GM19351 (cell line): ENCODE data around the gene CELF1.

Experiments used
- ATAC-seq: cut with Tn5 transposase; IDR thresholded peaks from one replicate; pipeline ENCODE4 v1.9.1; 2021; ENCODE audit warnings: mild to moderate bottlenecking, moderate library complexity; ENCODE audit not compliant: unreplicated experiment

CELF1 gene

DNA sequence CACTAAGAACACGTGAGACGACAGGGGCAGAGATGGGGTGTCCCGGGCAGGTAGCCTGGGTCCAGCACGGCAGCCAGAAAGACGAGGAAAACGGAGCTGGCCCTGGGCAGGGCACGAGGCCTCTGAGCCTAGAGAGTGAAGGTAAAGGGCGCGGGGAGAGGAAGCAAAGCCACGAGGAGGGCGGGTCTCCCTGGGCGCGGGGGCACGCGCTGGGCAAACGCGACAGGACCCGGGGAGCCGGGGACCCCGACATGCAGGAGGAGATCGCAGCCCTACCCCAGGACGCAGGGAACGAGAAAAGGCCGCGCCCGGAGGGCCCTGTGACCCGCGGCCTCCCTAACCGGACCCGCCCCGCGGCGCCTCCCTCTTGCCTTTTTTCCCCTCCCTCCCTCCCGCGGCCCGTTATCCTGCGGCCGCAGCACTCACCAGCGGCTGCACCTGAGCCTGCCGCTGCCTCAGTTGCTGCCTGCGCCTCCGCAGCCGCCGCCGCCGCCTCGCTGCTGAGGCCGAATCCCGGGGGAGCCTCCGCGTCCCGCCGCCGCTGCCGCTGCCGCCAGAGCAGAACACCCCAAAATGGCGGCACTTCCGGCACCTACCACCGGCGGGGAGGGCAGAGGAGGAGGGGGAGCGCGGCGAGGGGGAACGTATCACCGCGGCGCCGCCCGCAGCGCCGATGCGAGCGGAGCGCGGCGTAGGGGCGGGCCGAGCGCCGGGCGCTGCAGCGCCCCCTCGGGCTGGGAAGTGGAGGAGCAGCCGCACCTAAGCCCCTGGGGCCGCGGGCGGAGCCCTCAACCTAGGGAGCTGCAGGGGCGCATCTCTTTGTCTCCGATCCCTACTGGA lies at the start of gene CELF1:
TSS of gene CELF1 (minus strand) at position 567 of the 840 bp plus-strand sequence. CDS start 53,609 bp downstream, outside the sequence.
- peak; percentile 86 for ATAC-seq

DNA sequence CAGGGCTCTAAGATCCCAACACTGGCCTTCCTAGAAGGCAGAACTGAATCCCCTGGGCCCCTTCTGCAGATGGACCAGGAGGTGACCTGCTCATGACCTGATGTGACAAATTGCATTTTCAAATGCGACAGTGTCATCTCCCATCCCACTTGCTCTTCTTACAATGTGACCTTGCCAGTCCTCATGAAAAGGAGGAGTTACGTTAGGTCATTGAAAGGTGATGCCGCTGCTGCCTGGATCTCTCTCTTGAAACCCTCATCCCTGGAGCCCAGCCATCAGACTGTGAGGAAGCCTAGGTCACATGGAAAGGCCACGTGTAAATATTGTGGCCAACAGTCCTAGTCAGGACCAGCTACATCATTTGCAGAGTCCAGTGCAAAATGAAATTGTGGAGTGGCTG lies 47.0 kb upstream of the CELF1 start:
- no peak for ATAC-seq

DNA sequence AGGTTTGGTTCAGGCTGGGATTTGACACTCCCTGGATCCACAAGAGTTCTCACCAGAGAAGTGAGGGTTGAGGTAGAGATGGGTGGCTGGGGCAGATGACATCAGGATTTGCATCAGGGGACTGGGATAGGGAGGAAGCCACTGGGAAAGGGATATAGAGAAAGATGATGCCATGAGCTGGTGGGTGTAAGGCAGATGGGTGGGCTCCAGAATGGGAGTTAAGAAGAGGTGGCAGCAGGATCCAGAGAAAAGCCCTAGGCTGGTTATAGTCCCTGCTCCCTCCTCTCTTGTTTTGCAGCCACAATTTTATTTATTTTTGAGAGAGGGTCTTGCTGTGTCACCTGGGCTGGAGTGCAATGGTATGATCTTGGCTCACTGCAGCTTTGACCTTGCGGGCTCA lies 43.0 kb upstream of the CELF1 start:
- ATAC-seq, result no peak

DNA sequence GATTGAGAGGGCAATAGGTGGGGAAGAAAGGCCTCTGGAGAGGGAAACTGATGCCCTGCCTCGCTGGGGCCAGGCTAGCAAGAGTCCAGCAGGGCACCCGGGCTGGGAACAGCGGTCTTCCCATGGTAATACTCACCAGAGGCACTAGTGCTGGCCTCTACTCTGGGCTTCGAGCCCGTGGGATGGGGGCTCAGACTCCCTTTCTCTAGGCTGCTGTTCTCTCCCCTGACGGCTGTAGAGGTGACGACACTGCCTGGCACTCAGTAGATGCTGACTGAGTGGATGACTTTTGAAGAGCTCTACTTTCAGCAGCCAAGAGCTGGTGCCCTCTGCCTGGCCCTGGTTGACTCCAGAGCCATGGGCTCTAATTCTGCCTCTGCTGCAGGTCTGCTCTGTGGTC lies 42.1 kb upstream of the CELF1 start:
- ATAC-seq, result no peak

DNA sequence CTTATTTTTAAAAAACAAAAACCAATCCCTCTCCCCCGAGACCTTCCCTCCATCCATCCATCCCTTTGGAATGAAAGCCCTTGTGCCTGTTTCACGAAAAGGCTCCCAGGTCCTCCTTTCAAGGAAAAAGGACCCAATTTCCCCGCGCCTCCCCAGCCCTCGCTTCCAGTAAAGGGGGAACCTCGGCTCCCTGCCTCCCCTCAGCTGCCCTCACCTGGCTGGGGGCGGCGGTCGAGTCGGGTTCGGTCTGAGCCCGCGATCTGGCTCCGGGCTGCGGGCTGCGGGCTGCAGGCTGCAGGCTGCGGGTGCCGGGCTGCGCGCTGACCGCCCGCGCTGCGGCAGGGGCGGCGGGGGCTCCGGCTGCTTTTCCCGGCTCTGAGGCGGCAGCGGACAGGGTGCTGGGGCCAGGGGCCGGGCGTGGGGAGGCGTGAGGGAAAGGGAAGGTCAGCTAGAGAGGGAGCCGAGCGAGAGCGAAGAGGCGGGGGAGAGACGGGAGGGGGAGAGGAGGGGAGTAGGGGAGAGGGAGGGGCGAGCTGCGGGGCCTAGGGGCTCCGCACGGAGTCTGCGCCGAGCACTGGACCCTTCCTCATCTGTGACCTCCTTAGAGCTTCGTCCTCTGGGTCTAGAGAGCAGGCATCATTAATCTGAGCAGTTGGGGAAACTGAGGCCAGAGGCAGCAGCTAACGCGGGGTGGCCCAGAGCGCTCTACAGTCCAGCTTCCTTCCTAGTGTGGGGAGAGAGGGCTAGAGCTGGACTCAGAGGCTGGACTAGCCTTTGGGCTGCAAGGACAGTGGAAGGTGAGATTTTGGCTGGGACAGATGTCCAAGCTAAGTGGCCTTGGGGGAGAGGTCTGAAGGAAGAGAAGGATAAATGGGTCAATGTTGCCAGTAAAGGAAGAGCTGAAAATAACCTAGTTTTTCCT lies 41.3 kb upstream of the CELF1 start, which contains the start of gene C1QTNF4:
TSS of gene C1QTNF4 (minus strand) at position 478 of the 922 bp plus-strand sequence. CDS start 3,601 bp downstream, outside the sequence.
- no peak for ATAC-seq

DNA sequence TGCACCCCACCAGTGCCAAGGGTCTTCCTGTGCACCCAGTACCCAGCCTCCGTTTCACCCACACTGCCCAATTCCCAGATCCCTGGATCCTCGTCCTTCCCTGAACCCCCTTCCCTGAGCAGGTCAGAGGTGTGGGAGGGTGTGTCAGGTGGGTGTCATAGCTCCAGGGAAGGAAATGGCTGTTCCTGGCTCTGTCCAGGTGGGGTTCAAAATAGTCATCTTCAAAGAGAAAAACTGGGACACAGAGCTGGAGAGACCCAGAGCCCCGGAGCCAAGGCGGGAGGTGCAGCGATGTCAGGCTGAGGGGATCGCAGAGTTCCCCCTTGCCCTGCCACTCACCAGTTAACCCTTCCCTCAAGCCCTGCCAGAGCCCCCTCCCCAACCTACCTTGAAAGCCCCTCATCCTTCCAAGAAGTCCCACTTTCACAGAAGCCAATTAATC lies 40.6 kb upstream of the CELF1 start:
- ATAC-seq, result no peak

DNA sequence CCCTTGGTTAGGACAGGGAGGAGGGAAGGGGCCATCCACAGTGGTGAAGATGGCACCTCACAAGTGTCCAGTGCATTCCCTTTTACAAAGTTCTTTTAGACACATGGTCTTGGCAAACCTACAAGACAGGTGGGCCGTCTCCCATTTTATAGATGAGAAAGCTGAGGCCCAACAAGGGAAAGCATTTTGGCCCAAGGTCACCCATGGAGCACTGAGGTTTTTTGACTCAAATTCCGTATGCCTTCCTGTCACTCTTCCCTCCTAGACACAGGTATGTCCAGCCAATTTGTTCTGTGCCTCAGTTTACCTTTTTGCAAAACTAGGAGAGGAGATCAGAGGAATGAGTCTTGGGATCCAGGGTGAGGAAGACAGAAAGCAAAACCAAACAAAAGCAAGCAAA lies 40.0 kb upstream of the CELF1 start:
- ATAC-seq, result no peak

DNA sequence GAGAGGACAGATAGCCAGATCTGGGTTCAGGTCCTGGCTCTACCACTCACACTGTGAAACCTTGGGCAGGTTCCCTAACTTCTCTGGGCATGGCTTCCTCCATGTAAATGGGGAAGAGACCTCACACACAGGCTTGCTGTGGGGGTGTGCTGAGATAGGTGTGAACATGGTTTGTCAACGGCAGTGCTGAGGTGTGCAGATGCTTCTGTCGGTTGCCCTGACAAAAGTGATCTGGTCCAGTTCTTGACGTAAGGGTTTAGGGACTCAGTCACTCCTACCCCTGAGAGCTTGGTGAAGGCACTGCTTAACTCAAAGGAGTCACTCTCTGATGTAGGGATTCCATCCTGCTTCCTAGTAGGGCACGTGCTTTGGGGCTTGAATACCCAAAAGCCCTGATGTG lies 39.3 kb upstream of the CELF1 start:
- ATAC-seq, result no peak

DNA sequence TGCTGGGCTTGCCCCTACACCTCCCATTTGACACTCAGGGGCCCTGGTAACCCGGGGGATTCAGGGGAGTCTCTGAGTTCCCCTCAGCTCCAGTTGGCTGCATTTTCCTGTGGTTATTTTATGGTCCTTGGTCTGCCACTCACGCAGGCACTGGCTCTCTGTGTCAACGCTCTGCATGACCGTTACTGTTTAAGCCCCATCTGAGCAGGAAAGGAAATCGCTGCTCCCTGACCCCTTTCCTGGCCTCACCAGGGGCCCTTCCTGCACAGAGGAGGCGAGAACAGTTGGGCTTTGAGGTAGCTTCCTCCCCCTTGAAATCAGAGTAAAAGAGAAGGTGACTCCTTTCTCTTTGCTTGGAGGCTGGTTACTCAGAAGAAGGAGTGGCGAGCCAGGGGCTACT lies 38.8 kb upstream of the CELF1 start:
- ATAC-seq, result no peak

DNA sequence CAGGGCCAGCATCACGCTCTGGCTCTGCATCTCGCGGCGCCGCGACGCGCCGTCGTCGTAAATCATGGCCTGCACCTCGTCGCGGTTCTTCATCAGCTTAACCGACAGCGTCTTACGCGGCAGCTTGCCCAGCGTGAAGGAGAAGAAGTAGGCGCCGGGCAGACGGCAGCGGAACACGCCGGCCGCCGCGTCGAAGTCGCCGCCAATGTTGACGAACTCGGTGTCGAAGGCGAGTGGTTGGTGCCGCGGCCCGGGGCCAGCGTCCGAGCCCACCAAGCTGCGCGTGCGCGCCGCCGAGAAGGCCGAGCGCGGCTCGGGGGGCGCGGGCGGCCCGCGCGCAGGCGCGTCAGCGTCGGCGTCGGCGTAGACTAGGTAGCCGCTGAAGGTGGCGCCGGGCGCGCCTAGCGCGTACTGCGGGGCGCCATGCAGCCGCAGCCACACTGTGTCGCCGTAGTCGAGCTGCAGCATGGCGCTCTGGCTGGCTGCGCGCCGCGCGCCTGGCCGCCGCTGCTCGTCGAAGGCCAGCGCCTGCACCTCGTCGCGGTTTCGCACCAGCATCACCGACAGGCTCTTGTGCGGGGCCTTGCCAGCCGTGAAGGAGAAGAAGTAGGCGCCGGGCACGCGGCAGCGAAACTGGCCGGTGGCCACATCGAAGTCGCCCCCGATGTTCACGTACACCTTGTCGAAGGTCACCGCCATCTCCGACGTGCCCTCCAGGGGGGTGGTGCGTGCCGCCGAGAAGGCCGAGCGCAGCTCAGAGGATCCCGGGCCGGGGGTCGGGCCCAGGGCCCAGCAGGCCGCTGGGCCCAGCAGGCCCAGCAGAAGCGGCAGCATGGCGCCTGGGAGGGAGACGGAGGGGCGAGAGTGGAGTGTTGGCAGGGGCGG lies 37.3 kb upstream of the CELF1 start:
- ATAC-seq, result no peak

DNA sequence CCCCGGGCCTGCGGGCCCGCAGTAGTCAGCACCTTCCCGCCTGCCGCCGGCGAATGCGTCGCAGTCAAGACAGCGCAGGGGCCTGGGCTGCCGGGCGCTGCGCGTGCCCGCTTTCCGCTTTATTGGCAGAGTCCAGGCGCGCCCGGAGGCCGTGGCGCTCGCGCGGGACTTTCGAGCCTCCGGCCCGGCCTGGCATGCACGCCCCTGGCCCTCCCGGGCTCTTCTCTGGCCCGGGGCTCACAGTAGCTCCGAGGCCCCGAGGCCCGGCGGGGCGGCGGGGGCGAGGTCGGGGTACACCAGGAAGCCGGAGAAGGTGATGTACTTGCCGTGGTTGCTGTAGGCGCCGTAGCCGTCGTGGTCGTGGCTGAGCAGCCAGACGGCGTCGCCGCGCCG lies 36.6 kb upstream of the CELF1 start:
- no peak for ATAC-seq

DNA sequence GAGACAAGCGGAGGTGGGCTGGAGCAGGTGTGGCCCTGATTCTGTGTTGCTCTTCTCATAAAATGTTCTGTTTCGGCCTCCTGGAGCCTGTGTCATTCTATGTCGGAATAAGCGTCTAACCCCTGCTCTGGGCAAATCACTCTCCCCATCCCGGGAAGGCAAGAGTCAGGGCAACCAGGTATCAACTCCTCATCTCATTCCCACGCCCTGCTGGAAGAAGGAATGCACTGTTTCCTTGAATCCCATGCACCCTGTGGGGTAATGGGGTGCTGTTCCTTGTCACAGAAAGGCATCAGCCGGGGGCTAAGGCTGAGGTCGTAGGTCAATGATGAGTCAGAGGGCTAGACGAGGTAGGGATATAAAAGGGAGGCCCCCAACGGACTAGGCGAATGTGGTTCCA lies 36.2 kb upstream of the CELF1 start:
- ATAC-seq, result no peak

DNA sequence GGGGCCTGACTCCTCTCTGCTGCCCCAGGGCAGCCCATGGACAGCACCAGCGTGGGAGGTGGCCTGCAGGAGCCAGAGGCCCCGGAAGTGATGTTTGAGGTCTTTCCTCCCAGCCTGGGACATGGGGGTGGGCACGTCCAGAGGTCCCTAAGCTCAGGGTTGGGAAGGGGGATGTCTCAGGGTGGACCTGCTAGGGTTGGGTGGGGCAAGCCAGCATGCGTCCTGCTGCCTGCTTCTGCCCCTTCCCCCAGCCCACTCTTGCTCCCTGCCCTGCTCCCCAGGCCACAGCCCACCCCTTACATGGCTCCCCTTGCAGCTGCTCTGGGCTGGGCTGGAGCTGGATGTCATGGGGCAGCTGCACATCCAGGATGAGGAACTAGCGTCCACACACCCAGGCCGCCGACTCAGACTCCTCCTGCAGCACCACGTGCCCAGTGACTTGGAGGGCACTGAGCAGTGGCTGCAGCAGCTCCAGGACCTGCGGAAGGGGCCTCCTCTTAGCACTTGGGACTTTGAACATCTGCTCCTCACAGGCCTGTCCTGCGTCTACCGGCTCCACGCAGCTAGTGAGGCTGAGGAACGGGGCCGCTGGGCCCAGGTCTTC lies 34.9 kb upstream of the CELF1 start:
- ATAC-seq, result no peak

DNA sequence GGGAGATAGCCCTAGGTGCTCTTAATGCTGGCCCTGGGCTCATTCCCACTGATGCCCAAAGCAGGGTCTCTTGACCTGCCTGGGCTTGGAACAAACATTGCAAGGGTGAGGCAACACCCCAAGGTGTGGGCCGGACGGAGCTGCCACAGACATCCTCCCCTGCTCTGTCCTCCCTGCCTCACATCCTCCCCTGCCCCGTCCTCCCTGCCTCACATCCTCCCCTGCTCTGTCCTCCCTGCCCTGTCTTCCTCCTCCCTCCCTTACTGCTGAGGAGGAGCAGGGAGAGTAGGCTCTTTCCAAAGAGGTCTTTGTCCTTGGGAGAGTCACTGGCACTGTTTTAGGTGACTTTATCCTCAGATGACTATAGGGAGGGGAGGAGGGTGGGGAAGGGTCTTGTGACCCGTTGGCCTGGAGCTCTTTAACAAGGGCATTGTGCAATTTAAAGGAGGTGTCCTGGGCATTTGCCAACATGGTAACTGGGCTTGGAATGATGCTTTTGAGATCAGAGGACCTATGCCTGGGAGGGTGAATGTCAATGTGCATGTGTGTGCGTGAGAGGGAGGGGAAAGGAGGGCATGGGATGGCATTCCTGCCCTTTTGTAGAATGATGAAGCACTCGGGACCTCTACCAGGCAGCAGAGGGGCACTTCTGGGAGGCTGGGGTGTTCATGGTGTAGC lies 34.2 kb upstream of the CELF1 start:
- no peak for ATAC-seq

DNA sequence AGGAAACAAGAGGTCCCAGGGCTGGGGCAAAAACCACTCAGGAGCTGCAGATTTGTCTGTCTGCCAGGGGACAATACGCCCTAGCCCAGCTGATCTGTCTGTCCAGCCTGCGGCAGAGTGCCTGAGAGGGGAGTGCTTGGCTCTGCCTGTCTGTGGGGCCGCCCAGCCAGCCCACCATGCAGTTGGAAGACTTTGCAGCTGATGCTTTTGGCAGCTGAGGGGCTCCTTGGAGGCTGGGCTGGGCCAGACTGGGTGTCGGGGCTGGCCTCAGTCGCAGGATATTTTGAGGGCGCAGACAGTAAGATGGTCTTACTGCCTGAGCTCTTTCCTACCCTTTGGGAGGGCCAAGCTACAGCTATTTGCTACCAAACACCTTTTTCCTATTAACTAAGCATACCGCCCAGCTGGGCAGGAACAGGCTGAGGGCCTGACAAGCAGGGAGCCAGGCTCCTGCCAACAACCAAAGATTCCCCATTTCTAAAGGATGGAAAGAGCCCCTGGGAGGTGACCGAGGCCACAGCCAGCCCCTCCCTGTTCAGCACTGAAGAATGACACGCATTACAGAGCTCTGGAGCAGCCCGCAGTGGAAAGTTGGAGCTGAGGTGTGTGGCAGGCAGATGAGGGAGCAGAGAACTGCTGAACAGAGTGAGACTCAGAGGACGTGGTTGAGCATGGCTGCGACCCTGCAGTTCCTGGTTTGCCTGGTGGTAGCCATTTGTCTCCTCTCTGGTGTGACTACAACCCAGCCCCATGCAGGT lies 33.3 kb upstream of the CELF1 start, which contains the start of gene FAM180B:
TSS of gene FAM180B (plus strand) at position 581 of the 758 bp plus-strand sequence. CDS start at position 672, 91 bp downstream.
- no peak for ATAC-seq

DNA sequence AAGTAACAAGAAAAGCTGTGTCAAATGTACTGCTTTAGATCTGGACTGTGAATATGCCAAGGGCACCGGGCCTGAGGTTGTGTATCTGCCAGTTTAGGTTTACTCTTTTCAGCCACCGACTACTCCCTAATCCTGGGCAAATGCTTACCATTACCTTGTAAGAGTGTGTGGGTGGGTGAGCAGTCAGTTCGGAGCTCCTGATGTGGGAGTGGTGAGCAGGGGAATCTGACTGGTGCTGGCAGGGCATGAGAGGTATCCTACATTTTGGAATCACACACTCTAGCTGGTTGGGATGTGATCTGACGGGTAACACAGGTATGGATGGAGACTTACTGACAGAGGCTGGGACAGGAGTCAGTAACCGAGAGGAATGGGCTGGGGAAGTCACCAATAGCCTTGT lies 30.9 kb upstream of the CELF1 start:
- no peak for ATAC-seq

DNA sequence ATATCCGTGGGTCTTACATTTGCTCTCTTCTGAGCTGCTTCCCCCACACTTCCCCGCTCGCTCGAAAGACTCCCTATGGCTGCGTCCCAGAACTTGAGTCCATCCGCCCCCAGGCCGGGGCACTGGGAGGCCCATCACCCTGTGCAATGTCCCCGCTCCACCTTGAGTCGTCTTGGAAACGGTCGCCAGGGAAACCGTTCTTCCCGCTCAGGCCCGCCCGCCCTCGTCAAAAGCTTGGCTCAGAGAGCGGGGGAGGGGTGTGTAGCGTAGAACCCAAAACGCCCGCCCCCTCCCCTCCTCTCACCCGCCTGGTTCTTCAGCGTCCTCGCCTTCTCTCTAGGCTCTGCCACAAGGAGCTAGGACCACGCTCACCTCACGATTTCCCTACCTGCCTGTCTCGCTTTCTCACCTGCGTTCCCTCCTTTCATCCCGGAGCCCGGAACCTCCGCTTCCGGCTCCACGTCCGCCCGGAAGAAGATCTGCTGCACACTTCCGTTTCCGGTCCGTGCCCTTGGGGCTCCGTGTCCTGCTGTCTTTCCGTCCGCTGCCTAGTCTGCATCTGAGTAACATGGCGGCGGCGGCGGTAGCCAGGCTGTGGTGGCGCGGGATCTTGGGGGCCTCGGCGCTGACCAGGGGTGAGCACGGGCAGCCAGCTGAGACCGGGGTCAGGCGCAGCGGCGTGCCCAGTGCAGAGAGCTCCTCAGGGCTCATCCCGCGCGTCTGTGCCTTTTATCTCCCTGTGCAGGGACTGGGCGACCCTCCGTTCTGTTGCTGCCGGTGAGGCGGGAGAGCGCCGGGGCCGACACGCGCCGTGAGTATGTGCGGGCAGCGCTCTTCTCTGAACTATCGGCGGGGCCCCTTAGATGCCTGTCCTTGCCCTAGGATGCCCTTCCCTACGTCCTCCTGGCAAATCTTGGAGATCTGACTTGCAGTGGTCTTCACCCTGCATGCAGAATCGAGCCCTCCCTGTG lies 25.9 kb upstream of the CELF1 start, which contains the start of the genes KBTBD4 and NDUFS3:
TSS of gene KBTBD4 (minus strand) at position 447 of the 971 bp plus-strand sequence. CDS start at position 428, 19 bp downstream.
TSS of gene NDUFS3 (plus strand) at position 551 of the 971 bp plus-strand sequence. CDS start at position 569, 18 bp downstream.
- peak; percentile 94 for ATAC-seq
